Hepatocyte (in vitro differentiated cells): ENCODE results near the gene DPH2. TPM values are rescaled to one million over a fixed set of nuclear protein-coding genes. Genes with fewer than 3 reads are reported as not detected.

Experiments
- DNase-seq: peaks from one replicate; pipeline ENCODE4 v3.0.0-alpha.2; 2016; ENCODE audit warnings: low spot score
- H2AFZ ChIP-seq: fragments of 200-600 bp; sonication (generic); 2 replicates; pipeline ENCODE4 v1.6.0; 2016; ENCODE audit warnings: antibody characterized with exemption, mild to moderate bottlenecking
- H3K27ac ChIP-seq: fragments of 200-600 bp; sonication (generic); 2 replicates; pipeline ENCODE4 v1.5.1; 2016; ENCODE audit warnings: mild to moderate bottlenecking
- H3K27me3 ChIP-seq: fragments of 200-600 bp; sonication (generic); 2 replicates; pipeline ENCODE4 v1.6.1; 2016
- H3K36me3 ChIP-seq: fragments of 200-600 bp; sonication (generic); replicated peaks from 2 replicates; pipeline ENCODE4 v1.5.1; 2016; ENCODE audit warnings: low read depth; ENCODE audit not compliant: insufficient read depth
- H3K4me1 ChIP-seq: fragments of 200-600 bp; sonication (generic); 2 replicates; pipeline ENCODE4 v1.5.1; 2016; ENCODE audit warnings: mild to moderate bottlenecking, moderate library complexity; ENCODE audit not compliant: insufficient read depth
- H3K4me2 ChIP-seq: fragments of 200-600 bp; sonication (generic); 2 replicates; pipeline ENCODE4 v1.6.0; 2016
- H3K4me3 ChIP-seq: fragments of 200-600 bp; sonication (generic); 2 replicates; pipeline ENCODE4 v1.5.1; 2016; ENCODE audit warnings: mild to moderate bottlenecking
- H3K79me2 ChIP-seq: fragments of 200-600 bp; sonication (generic); 2 replicates; pipeline ENCODE4 v1.6.0; 2017; ENCODE audit warnings: mild to moderate bottlenecking
- H3K9me2 ChIP-seq: fragments of 200-600 bp; sonication (generic); replicated peaks from 2 replicates; pipeline ENCODE4 v1.6.0; 2017; ENCODE audit warnings: mild to moderate bottlenecking; ENCODE audit not compliant: insufficient read depth
- H3K9me3 ChIP-seq: fragments of 200-600 bp; sonication (generic); 2 replicates; pipeline ENCODE4 v1.5.1; 2016; ENCODE audit warnings: low read depth, mild to moderate bottlenecking
- H4K20me1 ChIP-seq: fragments of 200-600 bp; sonication (generic); 2 replicates; pipeline ENCODE4 v1.6.0; 2016; ENCODE audit warnings: mild to moderate bottlenecking; ENCODE audit not compliant: insufficient read depth, poor library complexity, severe bottlenecking
- EZH2 ChIP-seq: fragments of 200-600 bp; sonication (generic); IDR thresholded peaks from 2 replicates; pipeline ENCODE4 v1.6.1; 2016; ENCODE audit warnings: antibody characterized with exemption, mild to moderate bottlenecking, borderline replicate concordance
- EZH2phosphoT487 ChIP-seq: fragments of 200-600 bp; sonication (generic); IDR thresholded peaks from one replicate; pipeline ENCODE4 v1.6.1; 2018; ENCODE audit warnings: antibody characterized with exemption, mild to moderate bottlenecking, low read depth, moderate library complexity; ENCODE audit not compliant: unreplicated experiment, severe bottlenecking
- WGBS: methylation state at CpG from one replicate; pipeline ENCODE4 v1.1.6; 2016; ENCODE audit warnings: low lambda C conversion rate; ENCODE audit errors: missing lambda C conversion rate; 5-methylcytosine and 5-hydroxymethylcytosine counted together
- polyA plus RNA-seq: library from polyadenylated mRNA; unstranded; fragments of >200 nt; fragmentation: Nextera tagmentation; extraction: Ambion mirVana; gene quantifications from 2 replicates; pipeline ENCODE4 v1.2.1, GENCODE V29; 2016
- total RNA-seq: library from RNA; depleted of rRNA; stranded (reverse); fragments of >200 nt; gene quantifications from 2 replicates; pipeline ENCODE4 v1.2.3, GENCODE V29; 2014
- TF ChIP-seq, protein P1 (sequence below): fragments of 200-600 bp; sonication (generic); IDR thresholded peaks from 2 replicates; pipeline ENCODE4 v1.5.1; 2016; ENCODE audit warnings: antibody characterized with exemption, mild to moderate bottlenecking; ENCODE audit not compliant: poor library complexity

Gene DPH2
- total and polyA plus RNA-seq, 2 experiments from 2014 or later = 18.6 to 21.5 TPM

DNA sequence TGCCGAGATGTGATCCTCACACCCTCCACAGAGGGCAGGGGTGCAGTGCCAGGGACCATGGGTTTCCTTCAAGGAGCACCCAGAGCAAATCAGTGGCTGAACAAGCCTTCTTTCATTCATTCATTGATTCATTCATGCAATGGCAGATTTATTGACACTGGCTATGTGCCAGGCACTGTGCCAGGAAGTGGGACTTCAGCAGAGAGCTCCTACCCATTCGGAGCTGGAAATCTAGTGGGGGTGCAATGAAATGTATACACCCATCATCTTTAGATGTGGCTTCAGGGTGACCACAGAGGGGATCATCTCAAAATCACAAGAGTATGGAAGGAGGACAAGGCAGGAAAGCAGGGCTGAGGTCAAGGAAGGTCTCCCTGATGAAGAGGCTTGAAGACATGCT is 42.6 kb downstream of the DPH2 start:
- H3K9me2 ChIP-seq = no peaks in the 10 kb centered on the region
- H2AFZ ChIP-seq = no peak overlapping the region
- H3K9me3 ChIP-seq = no peaks in the 10 kb centered on the region
- H3K79me2 ChIP-seq = no peaks in the 10 kb centered on the region
- H3K27me3 ChIP-seq = no peaks in the 10 kb centered on the region
- H4K20me1 ChIP-seq = no peaks in the 10 kb centered on the region
- no peak overlapping the region for H3K4me2 ChIP-seq
- H3K36me3 ChIP-seq = no peaks in the 10 kb centered on the region
- no peak for DNase-seq
- no peaks in the 10 kb centered on the region for H3K4me1 ChIP-seq
- H3K4me3 ChIP-seq = no peak overlapping the region
- H3K27ac ChIP-seq = no peak overlapping the region
- WGBS = 83% methylated on average over 2 of the region's 2 CpGs
- TF ChIP-seq, protein P1, sequence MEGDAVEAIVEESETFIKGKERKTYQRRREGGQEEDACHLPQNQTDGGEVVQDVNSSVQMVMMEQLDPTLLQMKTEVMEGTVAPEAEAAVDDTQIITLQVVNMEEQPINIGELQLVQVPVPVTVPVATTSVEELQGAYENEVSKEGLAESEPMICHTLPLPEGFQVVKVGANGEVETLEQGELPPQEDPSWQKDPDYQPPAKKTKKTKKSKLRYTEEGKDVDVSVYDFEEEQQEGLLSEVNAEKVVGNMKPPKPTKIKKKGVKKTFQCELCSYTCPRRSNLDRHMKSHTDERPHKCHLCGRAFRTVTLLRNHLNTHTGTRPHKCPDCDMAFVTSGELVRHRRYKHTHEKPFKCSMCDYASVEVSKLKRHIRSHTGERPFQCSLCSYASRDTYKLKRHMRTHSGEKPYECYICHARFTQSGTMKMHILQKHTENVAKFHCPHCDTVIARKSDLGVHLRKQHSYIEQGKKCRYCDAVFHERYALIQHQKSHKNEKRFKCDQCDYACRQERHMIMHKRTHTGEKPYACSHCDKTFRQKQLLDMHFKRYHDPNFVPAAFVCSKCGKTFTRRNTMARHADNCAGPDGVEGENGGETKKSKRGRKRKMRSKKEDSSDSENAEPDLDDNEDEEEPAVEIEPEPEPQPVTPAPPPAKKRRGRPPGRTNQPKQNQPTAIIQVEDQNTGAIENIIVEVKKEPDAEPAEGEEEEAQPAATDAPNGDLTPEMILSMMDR = no peak
- TF ChIP-seq EZH2 = no peak
- no peak for TF ChIP-seq EZH2phosphoT487

DNA sequence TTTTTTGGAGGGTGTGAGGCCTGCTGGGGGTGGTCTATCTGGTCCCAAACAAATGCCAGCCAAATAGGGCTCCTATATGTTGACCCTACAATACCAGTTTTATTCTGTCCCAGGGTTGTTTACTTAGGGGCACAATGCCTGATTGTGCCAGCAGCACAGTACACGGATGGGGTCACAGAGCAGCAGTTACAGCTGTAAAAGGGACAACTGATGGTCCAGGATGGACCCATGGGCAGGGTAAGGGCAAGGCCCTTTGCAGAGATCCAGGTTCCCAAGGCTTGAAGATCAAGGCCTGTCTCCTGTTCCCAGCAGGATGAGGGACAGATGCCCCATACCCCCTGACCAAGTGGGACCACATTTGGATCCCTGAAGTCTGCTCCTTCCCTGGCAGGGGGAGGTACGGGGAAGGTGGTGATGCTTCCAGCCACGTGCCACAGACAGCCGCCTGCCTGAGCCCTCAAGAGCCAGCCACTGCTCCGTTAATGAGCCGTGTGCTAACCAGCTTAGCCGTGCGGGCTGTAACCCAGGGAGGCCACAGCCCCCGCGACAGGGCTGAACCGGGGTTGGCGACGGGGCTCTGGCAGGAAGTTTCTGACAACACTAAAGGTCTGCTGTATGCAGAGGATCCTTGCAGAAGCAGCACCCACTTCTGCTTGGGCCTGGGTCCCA is 43.3 kb downstream of the DPH2 start:
- no peak for DNase-seq
- Histone ChIP-seq H3K4me1 (no peaks in the 10 kb centered on the region), H3K4me3 (no peak overlapping the region), H2AFZ (no peak overlapping the region), H3K36me3 (no peaks in the 10 kb centered on the region), H3K9me3 (no peaks in the 10 kb centered on the region), H3K27ac (no peak overlapping the region), H3K79me2 (no peaks in the 10 kb centered on the region), H4K20me1 (no peaks in the 10 kb centered on the region), H3K9me2 (no peaks in the 10 kb centered on the region), H3K4me2 (no peak overlapping the region), H3K27me3 (no peaks in the 10 kb centered on the region)
- no peak for TF ChIP-seq EZH2
- no peak for TF ChIP-seq EZH2phosphoT487
- WGBS = 77% methylated on average over 13 of the region's 13 CpGs

DNA sequence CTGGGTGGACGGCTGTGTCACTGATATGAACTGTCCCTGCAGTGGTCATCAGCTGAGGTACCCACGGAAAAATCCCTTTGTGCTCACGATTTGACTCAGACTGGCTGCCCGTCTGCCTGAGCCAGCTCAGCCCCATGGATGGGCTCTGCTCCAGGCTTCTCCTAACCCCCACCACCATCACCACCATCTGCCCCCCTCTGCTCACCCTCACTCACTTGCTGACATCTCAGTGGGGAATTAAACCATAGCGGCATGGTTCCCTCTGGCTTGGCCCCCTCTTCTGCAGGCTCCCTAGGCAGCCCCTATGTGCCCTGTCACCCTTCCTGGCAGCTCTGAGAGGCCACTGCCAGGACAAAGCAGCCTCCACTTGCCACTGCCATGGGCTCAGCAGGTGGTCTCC is 44.1 kb downstream of the DPH2 start:
- Histone ChIP-seq H3K79me2 (no peaks in the 10 kb centered on the region), H3K36me3 (no peaks in the 10 kb centered on the region), H4K20me1 (no peaks in the 10 kb centered on the region), H3K27me3 (no peaks in the 10 kb centered on the region), H3K9me3 (no peaks in the 10 kb centered on the region), H3K4me3 (no peak overlapping the region), H3K4me2 (no peak overlapping the region), H3K9me2 (no peaks in the 10 kb centered on the region), H3K4me1 (no peaks in the 10 kb centered on the region), H2AFZ (no peak overlapping the region), H3K27ac (no peak overlapping the region)
- DNase-seq = no peak
- 83% methylated on average over 5 of the region's 5 CpGs for WGBS
- no peak for TF ChIP-seq EZH2
- TF ChIP-seq, protein P1 = no peak
- TF ChIP-seq EZH2phosphoT487 = no peak

DNA sequence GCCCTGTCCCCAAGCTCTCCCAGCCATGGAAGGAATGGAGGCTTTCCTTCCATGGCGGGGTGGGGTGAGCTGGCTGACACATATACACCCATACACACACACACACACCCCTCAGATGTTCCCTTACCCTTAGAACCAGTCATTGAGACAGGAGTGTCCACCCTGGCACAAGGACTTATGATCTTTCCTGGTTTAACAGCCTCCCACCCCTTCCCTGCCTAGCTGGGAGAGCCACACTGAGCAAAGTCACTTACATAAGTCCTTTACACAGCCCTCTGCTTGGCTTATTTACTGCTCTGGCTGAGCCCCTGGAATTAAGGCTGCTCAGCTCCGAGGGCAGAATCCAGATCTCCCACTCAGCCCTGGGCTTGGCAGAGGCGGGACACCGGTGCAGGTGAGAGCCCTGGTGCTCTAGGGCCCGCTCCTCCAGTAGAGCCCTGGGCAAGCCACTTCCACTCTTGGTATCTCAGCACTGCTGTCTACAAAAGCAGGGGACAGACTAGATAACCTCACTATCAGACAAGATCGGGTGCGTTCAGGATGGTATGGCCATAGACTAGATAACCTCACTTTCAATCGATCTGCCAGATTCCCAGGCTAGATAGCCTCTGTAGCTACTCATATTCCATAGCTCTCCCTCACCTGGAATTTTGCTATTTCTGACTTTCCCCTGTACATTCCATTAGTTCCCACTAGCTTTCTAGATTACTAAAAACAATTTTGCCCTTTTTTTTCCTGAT is 44.7 kb downstream of the DPH2 start:
- no peak for TF ChIP-seq EZH2
- no peak for TF ChIP-seq EZH2phosphoT487
- TF ChIP-seq, protein P1 = no peak
- Histone ChIP-seq H3K36me3 (no peaks in the 10 kb centered on the region), H3K9me3 (no peaks in the 10 kb centered on the region), H3K4me1 (no peaks in the 10 kb centered on the region), H3K27me3 (no peaks in the 10 kb centered on the region), H4K20me1 (no peaks in the 10 kb centered on the region), H3K79me2 (no peaks in the 10 kb centered on the region), H3K9me2 (no peaks in the 10 kb centered on the region), H3K4me3 (no peak overlapping the region), H2AFZ (no peak overlapping the region), H3K27ac (no peak overlapping the region), H3K4me2 (no peak overlapping the region)
- 83% methylated on average over 8 of the region's 8 CpGs for WGBS
- no peak for DNase-seq
